ENCODE results near the gene CCDC107.
"Not testable (repeated sequence)": the region's sequence is repeated elsewhere in the genome, so short reads cannot be mapped to it uniquely, and the experiment has no call there.

The CCDC107 gene

DNA sequence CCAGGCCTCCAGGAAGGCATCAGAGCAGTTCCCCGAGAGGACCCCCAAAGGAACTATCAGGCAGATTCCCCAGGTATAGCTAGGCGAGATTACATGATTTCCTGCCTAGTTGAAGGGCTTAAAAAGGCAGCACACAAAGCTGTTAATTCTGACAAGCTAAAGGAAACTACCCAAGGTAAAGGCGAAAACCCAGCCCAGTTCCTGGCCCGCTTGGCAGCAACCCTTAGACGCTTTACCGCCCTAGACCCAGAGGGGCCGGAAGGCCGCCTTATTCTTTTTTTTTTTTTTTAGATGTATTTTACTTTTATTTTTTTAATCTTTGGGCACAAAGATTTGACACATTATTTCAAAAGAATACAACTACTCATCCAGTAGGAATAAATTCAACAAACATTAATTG, 19.3 kb upstream of the CCDC107 start:
- DNase-seq = not testable (repeated sequence)

DNA sequence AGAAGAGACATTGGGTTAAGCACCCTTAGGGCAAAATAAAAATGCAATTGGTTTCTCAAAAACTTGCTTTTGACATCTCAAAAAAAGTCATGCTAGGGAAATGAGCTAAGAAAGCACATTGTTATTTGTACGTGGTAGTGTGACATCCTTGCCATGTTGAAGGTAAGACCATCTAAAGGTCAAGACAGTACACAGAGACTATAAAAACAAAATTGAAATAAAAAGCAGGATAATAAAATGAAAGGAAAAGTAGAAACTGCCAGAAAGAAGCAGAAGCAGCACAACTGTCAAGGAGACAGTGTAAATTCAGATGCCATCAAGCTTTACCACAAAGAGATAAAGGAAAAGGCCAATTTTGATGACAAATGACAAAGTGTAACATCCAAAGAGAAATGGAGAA, 18.9 kb upstream of the CCDC107 start:
- not testable (repeated sequence) for DNase-seq

- no peak for DNase-seq
Observed at GRCh38 chr9:35639631-35640030, 18.5 kb upstream of the CCDC107 start.

- DNase-seq = not testable (repeated sequence)
Observed at GRCh38 chr9:35640431-35640830, 17.7 kb upstream of the CCDC107 start.

DNA sequence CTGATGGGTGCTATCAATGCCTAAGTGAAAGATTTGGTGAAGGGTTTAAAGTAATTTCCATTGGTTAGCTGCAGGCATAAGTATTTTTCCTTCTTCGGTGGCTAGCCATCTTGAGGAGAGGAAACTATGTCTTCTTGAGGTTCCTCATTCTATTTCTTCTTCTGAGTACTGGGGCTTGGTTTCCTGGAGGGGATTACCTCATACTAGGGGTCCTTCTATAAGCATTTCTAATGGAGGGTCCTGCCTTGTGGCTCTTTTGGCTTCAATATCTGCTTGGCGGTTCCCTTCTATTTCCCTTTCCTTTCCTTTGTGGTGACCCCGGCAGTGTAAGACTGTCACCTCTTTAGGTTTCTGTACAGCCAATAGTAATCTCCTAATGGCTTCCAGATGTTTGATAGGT, 16.6 kb upstream of the CCDC107 start:
- DNase-seq = not testable (repeated sequence)

- no peak for DNase-seq
Observed at GRCh38 chr9:35643046-35643445, 15.0 kb upstream of the CCDC107 start.

DNA sequence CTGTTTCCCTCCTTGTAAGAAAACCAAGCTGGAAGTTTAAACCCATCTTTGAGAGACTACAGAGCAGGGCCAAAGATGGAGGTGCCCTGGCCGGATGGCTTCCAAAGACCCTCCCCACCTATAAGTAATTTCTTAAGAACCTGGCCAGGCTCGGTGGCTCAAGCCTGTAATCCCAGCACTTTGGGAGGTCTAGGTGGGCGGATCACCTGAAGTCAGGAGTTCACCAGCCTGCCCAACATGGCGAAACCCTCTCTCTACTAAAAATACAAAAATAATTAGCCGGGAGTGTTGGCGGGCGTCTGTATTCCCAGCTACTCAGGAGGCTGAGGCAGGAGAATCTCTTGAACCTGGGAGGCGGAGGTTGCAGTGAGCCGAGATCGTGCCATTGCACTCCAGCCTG, 12.4 kb upstream of the CCDC107 start:
- not testable (repeated sequence) for DNase-seq

GRCh38 chr9:35646153-35646532, 11.9 kb upstream of the CCDC107 start:
- no peak for DNase-seq

GRCh38 chr9:35646533-35647265, 11.4 kb upstream of the CCDC107 start:
- DNase-seq = peak; percentile 66

- DNase-seq = no peak
Observed at GRCh38 chr9:35649431-35650340, 8.4 kb upstream of the CCDC107 start.

DNA sequence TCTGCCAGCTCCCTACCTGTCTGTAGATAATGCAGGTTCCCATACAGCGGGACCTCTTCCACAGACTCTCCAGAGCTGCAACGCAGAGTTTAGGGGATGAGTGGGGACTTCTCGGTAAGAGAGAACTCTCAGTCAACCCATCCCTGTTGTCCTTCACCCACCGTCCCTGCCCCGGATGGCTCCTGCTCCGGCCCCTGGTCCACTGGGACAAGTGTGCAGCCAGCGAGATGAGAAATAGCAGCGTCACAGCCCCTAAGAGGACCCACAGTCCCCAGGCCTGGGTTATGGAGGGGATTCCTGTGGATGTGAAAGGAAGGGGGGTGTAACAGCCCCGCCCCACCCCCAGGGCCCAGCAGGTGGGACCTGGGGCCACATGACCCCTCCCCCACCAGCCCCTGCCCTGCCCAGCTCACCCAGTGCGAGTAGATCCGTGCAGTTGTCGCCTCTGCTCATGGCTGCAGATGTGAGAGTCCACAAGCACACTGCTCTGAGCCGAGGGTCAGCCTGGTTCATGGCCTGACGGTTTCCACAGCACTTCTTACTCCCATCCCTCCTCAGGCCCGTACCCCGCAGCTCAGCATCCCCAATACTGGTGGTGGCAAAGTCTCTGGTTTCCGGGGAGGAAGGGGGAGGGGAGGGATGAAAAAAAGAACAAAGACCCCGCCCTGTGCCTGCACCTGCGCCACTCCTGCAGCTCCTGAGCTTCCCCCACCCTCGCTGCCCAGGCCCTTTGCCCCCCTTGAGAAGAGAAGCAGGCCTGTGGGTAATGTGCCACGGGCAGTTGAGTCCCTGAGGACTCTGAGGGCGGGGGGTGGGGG, 7.5 kb upstream of the CCDC107 start, which contains the start of gene SIT1:
Gene SIT1 (minus strand): TSS at position 591 of the 818 bp plus-strand sequence. CDS start 78 bp downstream, at position 513.
- no peak for DNase-seq

GRCh38 chr9:35651956-35652828, 5.9 kb upstream of the CCDC107 start:
- no peak for DNase-seq

GRCh38 chr9:35652829-35653209, 5.3 kb upstream of the CCDC107 start:
- DNase-seq = no peak

GRCh38 chr9:35653611-35654010, 4.5 kb upstream of the CCDC107 start:
- no peak for DNase-seq

DNA sequence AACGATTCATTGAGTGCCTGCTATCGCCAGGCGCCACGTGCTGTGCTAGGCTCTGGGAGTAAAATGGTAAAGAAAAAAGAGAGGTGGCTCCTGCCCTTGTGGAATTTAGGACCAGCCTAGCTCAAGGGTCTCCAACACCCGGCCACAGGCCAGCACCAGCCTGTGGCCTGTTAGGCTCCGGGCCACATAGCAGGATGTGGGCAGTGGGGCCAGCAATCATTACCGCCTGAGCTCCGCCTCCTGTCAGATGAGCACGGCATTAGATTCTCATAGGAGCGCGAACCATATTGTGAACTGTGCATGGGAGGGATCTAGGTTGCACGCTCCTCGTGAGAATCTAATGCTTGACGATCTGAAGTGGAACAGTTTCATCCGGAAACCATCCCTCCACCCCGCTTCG, 1.7 kb upstream of the CCDC107 start:
- no peak for DNase-seq

DNA sequence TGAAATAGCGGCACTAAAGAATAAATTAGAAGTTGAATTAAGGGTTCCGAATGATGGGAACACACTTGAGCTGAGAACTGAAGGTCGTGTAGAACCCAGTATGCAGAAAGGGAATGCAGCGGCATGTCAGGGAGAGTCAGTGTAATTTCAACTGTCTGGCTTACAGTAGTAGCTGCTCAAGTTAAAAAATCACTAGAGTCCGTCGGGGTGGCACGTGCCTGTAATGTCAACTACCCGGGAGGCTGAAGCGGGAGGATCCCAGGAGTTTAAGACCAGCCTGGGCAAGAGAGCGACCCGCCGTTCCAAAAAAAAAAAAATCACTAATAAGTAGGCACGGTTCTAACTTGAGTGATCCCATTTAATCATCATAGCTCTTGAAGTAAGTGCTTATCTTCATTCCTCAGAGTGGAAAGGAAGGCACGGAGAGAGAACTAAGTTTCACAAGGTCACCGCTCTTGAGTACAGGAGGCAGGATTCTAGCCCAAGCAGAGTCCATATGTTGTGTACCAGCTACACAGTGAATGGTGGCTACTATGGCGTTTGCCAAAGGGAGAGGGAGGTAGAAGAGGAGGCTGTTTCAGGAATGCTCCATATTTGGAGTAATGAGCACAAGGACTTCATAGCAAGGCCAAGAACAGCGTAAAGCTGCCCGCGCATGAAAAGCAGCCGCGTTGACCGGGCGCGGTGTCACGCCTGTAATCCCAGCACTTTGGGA, 1.1 kb upstream of the CCDC107 start:
- DNase-seq = no peak

GRCh38 chr9:35657546-35658136, 451 bp upstream of the CCDC107 start, which contains the start of gene RMRP:
Gene RMRP, minus strand, starts transcription at chr9:35658019.
- DNase-seq = peak; percentile 92

GRCh38 chr9:35658968-35659220, 802 bp downstream of the CCDC107 start:
- DNase-seq = no peak

DNA sequence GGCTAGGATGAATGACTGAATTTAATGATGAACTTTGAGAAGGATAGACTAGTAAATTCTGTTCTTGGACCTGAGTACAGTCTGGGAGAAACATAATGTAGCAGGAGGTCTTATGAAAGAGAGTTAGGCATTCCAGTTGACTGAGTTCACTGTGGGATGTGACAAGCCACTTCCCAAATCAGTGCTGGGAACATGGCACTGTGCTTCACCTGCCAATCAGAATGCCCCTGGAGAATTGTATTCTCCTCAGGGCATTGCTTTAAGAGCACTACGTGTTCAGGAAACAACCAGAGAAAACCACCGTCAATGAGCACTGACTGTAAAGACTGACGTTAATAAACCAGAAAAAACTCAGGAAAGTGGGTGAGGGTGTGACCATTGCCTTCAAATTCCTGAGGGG, 1.2 kb downstream of the CCDC107 start:
- DNase-seq = no peak

GRCh38 chr9:35660966-35661415, 2.9 kb downstream of the CCDC107 start:
- DNase-seq = no peak

GRCh38 chr9:35661756-35662350, 3.8 kb downstream of the CCDC107 start:
- DNase-seq = no peak

Measured in NCI-H510A (cell line).